Measurements from ENCODE around the gene LRRFIP1. TPM values are rescaled to one million over a fixed set of nuclear protein-coding genes. Genes with fewer than 3 reads are reported as not detected.

The LRRFIP1 gene
- total RNA-seq, 2 donors from 2014 or later: 175 to 225 TPM

DNA sequence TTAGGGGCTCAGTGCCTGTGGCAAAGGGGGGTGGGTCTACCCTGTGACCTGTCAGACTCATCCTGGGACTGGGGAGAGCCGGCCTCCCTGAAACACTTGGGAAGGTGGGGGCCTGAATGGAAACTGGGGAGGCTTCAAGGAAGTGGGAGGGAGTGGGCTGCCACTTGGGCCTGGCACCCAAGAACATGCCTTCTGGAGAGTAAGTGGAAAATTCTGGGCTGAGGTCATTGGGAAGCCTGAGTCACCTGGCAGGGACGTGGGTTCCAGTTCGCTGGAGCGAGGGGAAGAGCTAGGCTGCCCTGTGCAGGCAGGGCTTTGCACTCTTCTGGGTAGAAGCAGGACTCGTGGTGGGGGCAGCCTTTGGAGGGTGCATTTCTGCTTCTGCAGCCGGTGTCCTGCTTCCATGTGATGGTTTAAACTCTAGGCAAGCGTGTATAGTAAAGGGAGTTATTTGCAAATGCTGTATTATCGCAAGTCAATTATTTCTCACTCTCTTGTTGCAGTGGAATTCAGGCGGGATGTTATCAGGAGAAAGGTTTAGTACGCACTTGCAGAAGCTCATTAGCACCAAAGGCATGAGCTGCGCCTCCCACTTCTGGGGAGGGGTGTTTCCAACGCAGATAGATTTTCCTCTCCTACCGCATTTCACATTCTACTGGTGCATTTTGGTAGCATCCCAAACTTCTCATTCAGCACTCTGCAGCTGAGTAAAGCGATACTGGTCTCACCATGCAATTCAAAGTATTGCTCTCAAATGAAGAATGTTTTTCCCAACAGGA, 3.8 kb downstream of the LRRFIP1 start:
- Mint-ChIP-seq H3K4me3 (no peak overlapping the region), H3K4me1 (peaks cover 11% of the 10 kb centered on the region), H3K27ac (no peak overlapping the region), H3K27me3 (peaks cover 39% of the 10 kb centered on the region), H3K36me3 (ENCODE audit: low read depth) (no peaks in the 10 kb centered on the region)
- ATAC-seq (no peak), DNase-seq (no peak)
- H3K9me3 ChIP-seq (ENCODE audit: control insufficient read depth, low read length, poor library complexity, severe bottlenecking): no peaks in the 10 kb centered on the region

DNA sequence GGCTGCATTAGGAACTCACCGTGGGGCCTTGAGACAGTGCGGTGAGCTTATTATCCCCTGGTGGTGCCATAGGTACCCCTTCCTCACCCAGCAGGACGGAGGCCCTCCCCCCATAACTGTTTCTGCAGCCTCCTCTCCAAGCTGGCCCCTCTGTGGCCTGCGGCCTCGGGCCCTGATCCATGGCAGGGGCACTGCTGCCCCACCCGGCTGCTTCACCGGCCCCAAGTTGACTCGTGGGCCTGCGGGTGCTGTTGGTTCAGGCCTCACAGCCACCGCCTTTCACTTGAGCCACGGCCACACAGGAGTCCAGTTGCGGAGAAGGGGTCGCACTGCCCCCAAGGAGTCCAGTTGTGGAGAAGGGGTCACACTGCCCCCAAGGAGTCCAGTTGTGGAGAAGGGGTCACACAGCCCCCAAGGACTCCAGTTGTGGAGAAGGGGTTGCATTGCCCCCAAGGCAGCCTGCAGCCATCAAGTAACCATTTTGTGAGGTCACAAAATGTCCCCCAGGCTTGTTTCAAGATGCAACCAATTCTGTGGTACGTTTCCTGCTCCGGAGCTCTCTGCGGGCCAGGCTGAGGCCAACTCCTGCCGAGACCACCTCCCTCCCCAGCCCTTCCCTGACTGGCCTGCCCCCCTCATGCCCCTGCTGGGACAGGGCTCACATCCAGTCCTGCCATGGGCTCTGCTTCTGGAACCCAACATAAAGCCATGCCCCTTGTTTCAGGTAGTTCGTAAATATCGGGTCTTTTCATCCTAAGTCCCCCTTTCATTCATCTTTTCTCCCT, 4.6 kb downstream of the LRRFIP1 start:
- DNase-seq (no peak), ATAC-seq (no peak)
- Mint-ChIP-seq H3K36me3 (ENCODE audit: low read depth) (no peaks in the 10 kb centered on the region), H3K27ac (no peak overlapping the region), H3K27me3 (peaks cover 34% of the 10 kb centered on the region), H3K4me1 (peaks cover 6% of the 10 kb centered on the region), H3K4me3 (no peak overlapping the region)
- H3K9me3 ChIP-seq (ENCODE audit: control insufficient read depth, low read length, poor library complexity, severe bottlenecking): no peaks in the 10 kb centered on the region

DNA sequence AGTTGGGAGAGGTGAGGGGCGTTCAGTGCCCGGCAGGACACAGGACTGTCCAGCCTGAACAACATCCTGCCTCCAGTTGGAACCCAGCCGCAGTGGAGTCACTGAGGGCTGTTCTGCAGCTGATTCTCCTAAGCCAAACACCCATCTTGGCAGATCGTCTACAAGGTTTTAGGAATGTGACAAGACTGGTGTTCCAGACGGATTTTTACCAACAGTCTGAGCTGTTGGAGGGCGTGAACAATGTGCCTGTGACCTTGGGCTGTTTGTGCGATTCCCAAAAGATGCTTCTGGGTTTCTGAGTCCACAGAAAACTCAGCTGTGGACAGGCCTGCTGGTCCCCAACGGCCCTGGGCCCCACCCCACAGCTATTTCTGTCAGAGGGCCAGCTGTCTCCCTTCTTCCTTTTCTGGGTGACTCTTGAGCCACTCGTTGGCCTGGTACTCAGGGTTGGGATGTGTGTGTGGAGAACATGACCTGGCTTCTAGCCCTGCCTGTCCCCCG, 5.7 kb downstream of the LRRFIP1 start:
- H3K27ac Mint-ChIP-seq: no peak overlapping the region
- H3K27me3 Mint-ChIP-seq: peaks cover 33% of the 10 kb centered on the region
- no peaks in the 10 kb centered on the region for H3K9me3 ChIP-seq (ENCODE audit: control insufficient read depth, low read length, poor library complexity, severe bottlenecking)
- no peaks in the 10 kb centered on the region for H3K36me3 Mint-ChIP-seq (ENCODE audit: low read depth)
- H3K4me1 Mint-ChIP-seq: peaks cover 4% of the 10 kb centered on the region
- no peak for ATAC-seq
- DNase-seq: no peak
- no peak overlapping the region for H3K4me3 Mint-ChIP-seq

DNA sequence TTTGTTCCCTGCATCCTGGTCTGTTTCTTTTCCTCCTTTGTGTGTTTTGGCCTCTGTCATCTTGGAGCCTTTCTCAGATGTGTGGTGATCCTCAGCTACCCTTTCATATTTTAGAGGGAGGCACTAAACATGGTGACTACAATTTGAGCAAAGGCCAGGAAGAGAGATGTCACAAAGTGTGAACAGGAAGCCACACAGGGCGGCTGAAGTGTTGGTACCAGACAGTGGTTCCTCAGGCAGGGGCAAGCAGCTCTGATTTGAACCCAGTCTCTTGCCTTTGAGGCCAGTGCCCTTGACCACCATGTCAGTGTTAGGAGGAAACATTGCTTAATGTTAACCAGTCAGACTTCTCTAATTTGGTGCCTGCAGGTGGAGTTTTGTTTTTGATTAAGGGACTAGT, 9.2 kb downstream of the LRRFIP1 start:
- ATAC-seq (no peak), DNase-seq (no peak)
- H3K4me3 Mint-ChIP-seq: no peak overlapping the region
- H3K27ac Mint-ChIP-seq: no peak overlapping the region
- H3K27me3 Mint-ChIP-seq: peaks cover 19% of the 10 kb centered on the region
- H3K9me3 ChIP-seq (ENCODE audit: control insufficient read depth, low read length, poor library complexity, severe bottlenecking): no peaks in the 10 kb centered on the region
- peaks cover 4% of the 10 kb centered on the region for H3K36me3 Mint-ChIP-seq (ENCODE audit: low read depth)
- H3K4me1 Mint-ChIP-seq: peaks cover 5% of the 10 kb centered on the region

DNA sequence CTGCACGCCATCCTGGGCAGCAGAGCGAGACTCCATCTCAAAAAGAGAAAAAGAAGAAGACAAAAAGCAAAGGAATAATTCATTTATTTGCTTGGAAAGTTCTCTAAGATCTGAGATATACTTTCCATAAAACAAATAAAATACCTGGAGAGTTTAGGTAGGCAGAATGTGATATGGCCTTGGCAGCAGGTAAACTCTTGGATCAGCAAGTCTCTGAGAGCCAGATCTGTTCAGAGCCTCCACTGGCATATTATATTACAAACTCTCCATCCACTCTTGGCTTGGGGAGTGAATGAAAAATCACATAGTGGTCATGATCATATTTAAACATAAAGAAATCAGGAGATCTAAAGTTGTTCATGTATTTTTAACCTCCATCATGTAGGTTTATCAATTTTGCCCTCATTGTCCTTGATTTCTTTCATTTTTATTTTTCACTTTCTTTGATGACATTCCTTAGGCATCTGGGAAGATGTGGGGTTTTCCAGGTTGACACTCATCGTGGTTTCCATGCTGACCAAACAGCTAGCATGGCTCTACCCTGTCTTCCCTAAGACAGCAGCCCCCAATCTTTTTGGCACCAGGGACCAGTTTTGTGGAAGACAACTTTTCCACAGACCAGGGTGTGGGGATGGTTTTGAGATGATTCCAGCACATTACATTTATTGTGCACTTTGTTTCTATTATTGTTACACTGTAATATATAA, 10.2 kb downstream of the LRRFIP1 start:
- H3K36me3 Mint-ChIP-seq (ENCODE audit: low read depth): peaks cover 4% of the 10 kb centered on the region

DNA sequence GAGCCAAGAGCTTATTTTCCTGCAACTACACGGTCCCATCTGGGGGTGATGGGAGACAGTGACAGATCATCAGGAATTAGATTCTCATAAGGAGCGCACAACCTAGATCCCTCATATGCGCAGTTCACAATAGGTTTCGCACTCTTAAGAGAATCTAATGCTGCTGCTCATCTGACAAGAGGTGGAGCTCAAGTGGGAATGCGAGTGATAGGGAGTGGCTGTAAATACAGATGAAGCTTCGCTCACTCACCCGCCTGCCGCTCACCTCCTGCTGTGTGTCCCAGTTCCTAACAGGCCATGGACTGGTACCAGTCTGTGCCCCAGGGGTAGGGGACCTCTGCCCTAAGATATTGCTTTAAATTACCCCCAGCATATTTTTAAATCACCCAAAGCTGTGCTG, 10.8 kb downstream of the LRRFIP1 start:
- Mint-ChIP-seq H3K4me3 (no peak overlapping the region), H3K36me3 (ENCODE audit: low read depth) (peaks cover 4% of the 10 kb centered on the region), H3K27me3 (peaks cover 13% of the 10 kb centered on the region), H3K27ac (no peak overlapping the region), H3K4me1 (peaks cover 3% of the 10 kb centered on the region)
- ATAC-seq (no peak), DNase-seq (no peak)
- no peaks in the 10 kb centered on the region for H3K9me3 ChIP-seq (ENCODE audit: control insufficient read depth, low read length, poor library complexity, severe bottlenecking)

More for the DNA sequence above, 10.2 kb downstream of the LRRFIP1 start:
- no peaks in the 10 kb centered on the region for H3K9me3 ChIP-seq (ENCODE audit: control insufficient read depth, low read length, poor library complexity, severe bottlenecking)
- H3K4me3 Mint-ChIP-seq: no peak overlapping the region
- peaks cover 19% of the 10 kb centered on the region for H3K27me3 Mint-ChIP-seq
- no peak for ATAC-seq
- peaks cover 5% of the 10 kb centered on the region for H3K4me1 Mint-ChIP-seq
- H3K27ac Mint-ChIP-seq: no peak overlapping the region
- no peak for DNase-seq

DNA sequence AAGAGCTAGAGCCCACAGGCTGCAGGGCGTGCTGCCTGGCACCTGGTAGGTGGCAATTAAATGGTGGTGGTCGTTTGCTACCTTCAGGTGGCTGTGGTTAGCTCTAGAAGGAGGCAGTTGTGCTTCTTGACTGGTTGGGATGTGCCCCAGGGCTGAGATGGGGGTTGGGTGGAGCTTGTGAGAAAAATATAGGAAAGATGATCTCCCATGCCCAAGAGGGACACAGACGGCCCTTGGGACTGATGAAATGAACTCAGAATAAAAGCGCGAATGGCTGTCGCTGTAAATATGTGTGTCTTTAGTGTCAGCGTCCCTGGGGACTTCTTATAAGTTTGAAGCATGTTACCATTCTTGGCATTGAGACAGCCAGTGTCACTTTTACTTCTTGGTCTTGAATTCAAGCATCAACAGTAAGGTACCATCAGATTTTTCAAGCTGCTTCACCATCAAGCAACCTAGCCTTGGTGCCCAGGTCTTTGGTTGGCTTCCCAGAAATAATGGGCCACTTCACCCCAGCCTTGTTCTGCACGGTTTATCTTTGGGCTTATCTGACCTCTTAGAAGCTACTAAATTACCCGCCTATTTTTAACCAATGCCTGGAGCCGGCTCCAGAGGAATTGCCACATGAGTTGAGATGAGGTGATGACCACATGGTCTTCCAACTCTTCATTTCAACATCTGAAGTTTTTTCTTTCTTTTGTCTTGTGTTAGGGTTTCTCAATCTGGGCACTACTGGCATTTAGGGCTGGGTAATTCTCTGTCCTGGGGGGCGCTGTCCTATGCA, 11.9 kb downstream of the LRRFIP1 start:
- peaks cover 4% of the 10 kb centered on the region for H3K36me3 Mint-ChIP-seq (ENCODE audit: low read depth)
- peaks cover 3% of the 10 kb centered on the region for H3K4me1 Mint-ChIP-seq
- no peak for DNase-seq
- H3K27me3 Mint-ChIP-seq: peaks cover 13% of the 10 kb centered on the region
- ATAC-seq: no peak
- no peak overlapping the region for H3K4me3 Mint-ChIP-seq
- no peaks in the 10 kb centered on the region for H3K9me3 ChIP-seq (ENCODE audit: control insufficient read depth, low read length, poor library complexity, severe bottlenecking)
- peak overlapping the region; percentile 21 for H3K27ac Mint-ChIP-seq

DNA sequence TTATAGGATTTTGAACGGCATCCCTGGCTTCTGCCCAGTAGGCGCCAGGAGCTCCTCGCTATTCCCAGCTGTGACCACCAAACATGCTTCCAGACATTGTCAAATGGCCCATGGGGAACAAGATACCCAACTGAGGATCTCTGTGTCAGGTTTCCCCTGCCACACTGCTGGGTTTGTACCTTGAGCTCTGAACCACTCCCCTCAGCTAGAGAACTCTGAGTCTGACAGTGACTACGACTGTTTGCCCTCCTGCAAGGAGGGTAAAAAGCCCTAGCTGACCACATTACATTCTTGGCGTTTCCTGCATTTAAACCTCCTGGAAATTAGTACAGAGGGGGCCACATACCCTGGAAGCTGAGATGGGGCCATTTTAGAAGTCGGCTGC, 12.4 kb downstream of the LRRFIP1 start:
- Mint-ChIP-seq H3K27ac (no peak overlapping the region), H3K27me3 (peaks cover 16% of the 10 kb centered on the region), H3K4me3 (no peak overlapping the region), H3K36me3 (ENCODE audit: low read depth) (peaks cover 6% of the 10 kb centered on the region), H3K4me1 (peaks cover 3% of the 10 kb centered on the region)
- ATAC-seq (no peak), DNase-seq (no peak)
- no peaks in the 10 kb centered on the region for H3K9me3 ChIP-seq (ENCODE audit: control insufficient read depth, low read length, poor library complexity, severe bottlenecking)

DNA sequence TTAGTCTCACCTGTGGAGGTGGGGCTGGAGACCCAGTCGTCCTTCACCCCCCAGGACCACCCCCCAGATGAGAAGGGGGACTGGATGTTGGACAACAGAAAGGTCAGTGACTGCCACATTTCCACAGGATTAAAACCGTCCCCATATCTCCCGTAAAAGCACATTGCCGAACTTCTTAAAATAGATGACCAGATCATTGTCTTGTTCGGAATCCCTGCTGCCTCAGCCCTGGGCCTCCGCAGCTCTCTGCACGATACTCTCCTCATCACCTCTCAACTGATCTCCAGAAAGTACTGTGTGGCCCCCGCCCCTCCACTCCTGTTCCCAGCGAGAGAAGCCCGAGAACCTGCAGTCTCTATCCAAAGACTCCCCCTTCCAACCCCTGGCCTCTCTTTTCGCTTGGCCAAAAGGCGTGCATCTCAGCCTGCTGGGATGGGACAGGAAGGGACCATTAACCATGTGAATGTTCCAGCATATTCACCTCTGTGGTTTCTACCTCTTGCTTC, 13.2 kb downstream of the LRRFIP1 start:
- H3K4me3 Mint-ChIP-seq: no peak overlapping the region
- DNase-seq: no peak
- no peak overlapping the region for H3K27ac Mint-ChIP-seq
- H3K4me1 Mint-ChIP-seq: peaks cover 3% of the 10 kb centered on the region
- peaks cover 21% of the 10 kb centered on the region for H3K27me3 Mint-ChIP-seq
- no peaks in the 10 kb centered on the region for H3K9me3 ChIP-seq (ENCODE audit: control insufficient read depth, low read length, poor library complexity, severe bottlenecking)
- ATAC-seq: no peak
- peaks cover 6% of the 10 kb centered on the region for H3K36me3 Mint-ChIP-seq (ENCODE audit: low read depth)

DNA sequence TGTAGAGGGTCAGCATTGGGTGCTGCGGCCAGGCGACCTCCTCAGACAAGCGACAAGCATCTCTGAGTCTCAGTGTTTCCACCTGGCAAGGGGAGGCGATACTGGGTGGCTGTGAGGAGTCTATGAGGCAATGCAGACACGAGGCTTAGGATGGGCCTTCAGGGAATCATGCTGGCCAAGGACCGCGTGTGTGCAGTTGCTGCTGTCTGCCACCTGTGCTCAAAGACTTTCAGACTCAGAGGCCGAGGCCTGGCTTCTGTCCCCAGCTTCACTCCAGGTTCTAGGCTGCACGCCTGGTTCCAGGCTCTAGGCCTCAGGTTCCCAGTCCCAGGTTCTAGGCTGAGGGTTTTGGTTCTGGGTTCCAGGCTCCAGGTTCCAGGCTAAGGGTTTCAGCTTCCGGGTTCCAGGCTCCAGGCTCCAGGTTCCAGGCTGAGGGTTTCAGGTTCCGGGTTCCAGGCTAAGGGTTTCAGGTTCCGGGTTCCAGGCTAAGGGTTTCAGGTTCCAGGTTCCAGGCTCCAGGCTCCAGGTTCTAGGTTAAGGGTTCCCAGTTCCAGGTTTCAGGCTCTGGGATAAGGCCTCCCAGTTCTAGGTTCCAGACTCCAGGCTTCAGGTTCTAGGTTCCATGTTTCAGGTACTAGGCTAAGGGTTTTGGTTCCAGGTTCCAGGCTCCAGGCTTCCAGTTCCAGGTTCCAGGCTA, 14.8 kb downstream of the LRRFIP1 start:
- Mint-ChIP-seq H3K27me3 (peaks cover 25% of the 10 kb centered on the region), H3K27ac (no peak overlapping the region), H3K4me1 (peaks cover 3% of the 10 kb centered on the region), H3K36me3 (ENCODE audit: low read depth) (peaks cover 6% of the 10 kb centered on the region), H3K4me3 (no peak overlapping the region)
- DNase-seq (no peak), ATAC-seq (no peak)
- H3K9me3 ChIP-seq (ENCODE audit: control insufficient read depth, low read length, poor library complexity, severe bottlenecking): no peaks in the 10 kb centered on the region

DNA sequence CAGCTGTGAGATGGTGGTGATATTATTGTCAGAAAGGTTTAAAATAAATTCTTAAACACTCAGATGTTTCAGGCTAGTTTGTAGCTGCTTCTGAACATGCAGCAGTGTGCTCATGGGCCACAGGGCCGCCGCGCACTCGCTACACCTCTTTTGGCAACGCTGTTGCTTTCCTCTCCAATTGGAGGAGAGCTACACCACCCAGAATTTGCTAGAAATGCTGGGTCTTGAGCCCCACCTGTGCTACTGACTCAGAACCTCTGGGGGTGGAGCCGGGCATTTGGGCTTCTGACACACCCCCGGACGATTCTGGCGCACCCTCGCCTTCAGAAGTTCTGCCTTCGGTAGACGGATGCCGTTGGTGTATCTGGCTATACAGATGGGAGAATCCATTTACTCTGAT, 15.7 kb downstream of the LRRFIP1 start:
- Mint-ChIP-seq H3K4me1 (peaks cover 3% of the 10 kb centered on the region), H3K27ac (no peak overlapping the region), H3K27me3 (peaks cover 31% of the 10 kb centered on the region), H3K36me3 (ENCODE audit: low read depth) (peaks cover 6% of the 10 kb centered on the region), H3K4me3 (no peak overlapping the region)
- no peak for DNase-seq
- no peak for ATAC-seq
- H3K9me3 ChIP-seq (ENCODE audit: control insufficient read depth, low read length, poor library complexity, severe bottlenecking): no peaks in the 10 kb centered on the region

Data from T-helper 17 cell (primary cell).